Spleen (tissue), 7 donors: Measurements from ENCODE around the gene HNRNPUL1.

ENCODE experiments used
- CTCF ChIP-seq, 11 experiments: fragments of 200-600 bp in 7 of 11; fragments of 450-650 bp in 4 of 11; sonication (generic) in 4 of 11; IDR thresholded peaks in 8 of 11; conservative IDR thresholded peaks in 3 of 11; 1 replicate in 7 of 11; 2 replicates in 4 of 11; pipeline versions ENCODE4 v1.4.0 to v1.8.0; 2016 to 2021; ENCODE audit warnings: antibody characterized with exemption in 11 of 11, inconsistent platforms in 4 of 11, mild to moderate bottlenecking in 1 of 11
- POLR2A ChIP-seq, 3 donors: fragments of 450-650 bp; IDR thresholded peaks; one replicate each; pipeline ENCODE4 v1.5.1; 2017; ENCODE audit warnings: antibody characterized with exemption in 3 of 3, mild to moderate bottlenecking in 1 of 3
- POLR2AphosphoS5 ChIP-seq, 3 donors: sonication (generic); formaldehyde crosslinking; IDR thresholded peaks; one replicate each; pipeline ENCODE4 v1.5.1; 2017; ENCODE audit warnings: antibody characterized with exemption in 3 of 3
- donor health status: DM: no; HTN: no; CAD: no; lungs with moderate emphysema.
- donor health status: DM: no; HTN: no; CAD: no.
- donor health status: DM: no; HTN: no; CAD: no.

- TF ChIP-seq CTCF (IDR thresholded peaks at IDR 0.05 in 8 of 11, conservative IDR thresholded peaks at IDR 0.05 in 3 of 11) (no peak), POLR2A (IDR thresholded peaks at IDR 0.05) (no peak), POLR2AphosphoS5 (IDR thresholded peaks at IDR 0.05) (peak in 2 of 3 donors; percentile 60 to 77)
Observed at GRCh38 chr19:41233748-41234240, 30.4 kb upstream of the HNRNPUL1 start.
